ENCODE measurements around the gene CBX7.

- no peak for TF ChIP-seq POLR2AphosphoS5 (IDR thresholded peaks at IDR 0.05)
- TF ChIP-seq CTCF (IDR thresholded peaks at IDR 0.05): no peak
- TF ChIP-seq POLR2A (IDR thresholded peaks at IDR 0.05): no peak
These were observed 19.3 kb upstream of the CBX7 start for GRCh38 chr22:39171623-39172264.

All from suprapubic skin (tissue), 4 donors.